ENCODE data around the gene IMPDH2. TPM values are rescaled to one million over a fixed set of nuclear protein-coding genes. Genes with fewer than 3 reads are reported as not detected.

IMPDH2 gene
- total RNA-seq, 4 donors from 2014 or later = 108 to 156 (median 128) TPM

GRCh38 chr3:49025793-49026520 lies 3.2 kb downstream of the IMPDH2 start:
- Histone ChIP-seq H3K9me3 (no peaks in the 10 kb centered on the region), H3K4me1 (peaks cover 0 to 59% (median 20%) of the 10 kb centered on the region in 4 donors), H3K27ac (no peak overlapping the region), H3K4me3 (no peak overlapping the region), H3K36me3 (peaks cover 0 to 56% (median 8%) of the 10 kb centered on the region in 3 donors), H3K27me3 (no peaks in the 10 kb centered on the region)
- DNase-seq (ENCODE audit: low spot score in 2 of 2) = no peak
- no peak for TF ChIP-seq EP300 (IDR thresholded peaks at IDR 0.05)
- TF ChIP-seq POLR2A (IDR thresholded peaks at IDR 0.05) = no peak
- no peak for TF ChIP-seq CTCF (IDR thresholded peaks at IDR 0.05)
- WGBS, 2 donors = 78 to 85% methylated on average over 8 of the region's 8 CpGs

GRCh38 chr3:49025005-49025792 lies 4.0 kb downstream of the IMPDH2 start:
- no peak for DNase-seq (ENCODE audit: low spot score in 2 of 2)
- Histone ChIP-seq H3K27ac (no peak overlapping the region), H3K36me3 (peaks cover 0 to 49% (median 8%) of the 10 kb centered on the region in 3 donors), H3K4me1 (peaks cover 0 to 66% (median 26%) of the 10 kb centered on the region in 4 donors), H3K4me3 (no peak overlapping the region), H3K9me3 (no peaks in the 10 kb centered on the region), H3K27me3 (no peaks in the 10 kb centered on the region)
- TF ChIP-seq CTCF (IDR thresholded peaks at IDR 0.05) = no peak
- no peak for TF ChIP-seq POLR2A (IDR thresholded peaks at IDR 0.05)
- TF ChIP-seq EP300 (IDR thresholded peaks at IDR 0.05) = no peak
- WGBS, 2 donors = 62 to 66% methylated on average over 10 to 13 of the region's 13 CpGs

- Histone ChIP-seq H3K36me3 (peaks cover 0 to 45% (median 8%) of the 10 kb centered on the region in 3 donors), H3K27me3 (no peaks in the 10 kb centered on the region), H3K27ac (no peak overlapping the region), H3K9me3 (no peaks in the 10 kb centered on the region), H3K4me1 (peaks cover 0 to 69% (median 30%) of the 10 kb centered on the region in 4 donors), H3K4me3 (no peak overlapping the region)
- no peak for DNase-seq (ENCODE audit: low spot score in 2 of 2)
- WGBS, 2 donors = 67 to 70% methylated on average over 5 of the region's 5 CpGs
- TF ChIP-seq CTCF (IDR thresholded peaks at IDR 0.05) = no peak
- no peak for TF ChIP-seq EP300 (IDR thresholded peaks at IDR 0.05)
- no peak for TF ChIP-seq POLR2A (IDR thresholded peaks at IDR 0.05)
Measured at GRCh38 chr3:49024449-49024848, 4.7 kb downstream of the IMPDH2 start.

GRCh38 chr3:49023775-49024174 lies 5.4 kb downstream of the IMPDH2 start:
- no peaks in the 10 kb centered on the region for H3K9me3 ChIP-seq
- WGBS, 2 donors = 81 to 96% methylated on average over 4 of the region's 4 CpGs
- no peak overlapping the region for H3K27ac ChIP-seq
- no peak for DNase-seq (ENCODE audit: low spot score in 2 of 2)
- no peaks in the 10 kb centered on the region for H3K27me3 ChIP-seq
- H3K36me3 ChIP-seq = peaks cover 0 to 45% (median 8%) of the 10 kb centered on the region in 3 donors
- H3K4me3 ChIP-seq = no peak overlapping the region
- H3K4me1 ChIP-seq = peaks cover 0 to 73% (median 32%) of the 10 kb centered on the region in 4 donors
- TF ChIP-seq EP300 (IDR thresholded peaks at IDR 0.05) (no peak), CTCF (IDR thresholded peaks at IDR 0.05) (no peak), POLR2A (IDR thresholded peaks at IDR 0.05) (no peak)
